HG02970 (cell line): ENCODE results near the gene MAP2K6.
A peak's percentile ranks its signal among the peaks of the same experiment; 100 is the strongest.

Experiments
- ATAC-seq: cut with Tn5 transposase; IDR thresholded peaks from one replicate; pipeline ENCODE4 v1.9.1; 2021; ENCODE audit warnings: mild to moderate bottlenecking, moderate library complexity, moderate number of reproducible peaks; ENCODE audit not compliant: unreplicated experiment, low FRiP score

The MAP2K6 gene

GRCh38 chr17:69485901-69486643, 71.6 kb downstream of the MAP2K6 start:
- ATAC-seq: no peak

GRCh38 chr17:69486779-69487637, 72.5 kb downstream of the MAP2K6 start:
- no peak for ATAC-seq

DNA sequence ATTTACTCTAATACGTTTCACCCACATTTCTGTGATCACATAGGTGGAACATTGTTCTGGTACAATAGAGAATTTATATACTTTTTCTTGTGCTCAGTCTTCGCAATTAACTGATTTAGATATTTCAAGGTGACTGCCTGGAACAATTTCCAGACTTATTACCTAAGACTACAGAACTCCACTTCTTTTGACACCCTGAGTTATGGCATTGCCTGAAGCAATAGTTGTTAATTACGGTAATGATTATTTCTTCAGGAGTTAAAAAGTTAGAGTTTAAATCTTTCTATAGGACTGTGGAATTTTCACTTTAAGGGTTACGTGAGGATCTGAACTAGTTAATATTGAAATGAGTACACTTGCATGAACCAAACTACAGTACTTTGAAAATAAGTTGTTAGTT, 74.8 kb downstream of the MAP2K6 start:
- ATAC-seq: no peak

DNA sequence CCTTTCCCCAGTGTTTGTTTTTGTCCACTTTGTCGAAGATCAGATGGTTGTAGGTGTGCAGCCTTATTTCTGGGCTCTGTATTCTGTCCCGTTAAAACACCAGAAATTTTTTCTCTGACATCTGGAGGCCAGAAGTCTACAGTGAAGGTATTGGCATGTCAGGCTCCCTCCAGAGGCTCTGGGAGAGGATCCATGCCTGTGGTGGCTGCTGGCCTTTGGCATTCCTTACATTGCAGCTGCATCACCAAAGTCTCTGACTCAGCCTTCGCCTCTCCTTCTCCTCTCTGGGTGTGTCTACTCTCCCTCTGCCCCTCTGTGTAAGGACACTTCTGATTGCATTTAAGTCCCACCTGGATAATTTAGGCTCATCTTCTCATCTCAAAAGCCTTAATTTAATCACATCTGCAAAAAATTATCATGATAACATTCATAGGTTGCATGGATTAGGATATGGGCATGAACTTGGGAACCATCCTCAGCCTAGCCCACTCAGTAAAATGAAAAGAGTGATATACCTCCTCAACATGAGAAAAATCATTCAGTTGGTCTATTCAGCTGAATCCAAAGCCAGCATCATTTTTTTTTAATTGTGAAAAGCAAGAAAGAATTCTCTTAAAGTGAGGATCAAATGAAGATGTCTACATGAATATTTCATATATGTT, 78.0 kb downstream of the MAP2K6 start:
- no peak for ATAC-seq

- no peak for ATAC-seq
These were observed 81.3 kb downstream of the MAP2K6 start for GRCh38 chr17:69495787-69496186.

GRCh38 chr17:69497161-69497560, 82.7 kb downstream of the MAP2K6 start:
- no peak for ATAC-seq

GRCh38 chr17:69499318-69499717, 84.8 kb downstream of the MAP2K6 start:
- no peak for ATAC-seq

GRCh38 chr17:69500911-69501429, 86.5 kb downstream of the MAP2K6 start:
- ATAC-seq: no peak

DNA sequence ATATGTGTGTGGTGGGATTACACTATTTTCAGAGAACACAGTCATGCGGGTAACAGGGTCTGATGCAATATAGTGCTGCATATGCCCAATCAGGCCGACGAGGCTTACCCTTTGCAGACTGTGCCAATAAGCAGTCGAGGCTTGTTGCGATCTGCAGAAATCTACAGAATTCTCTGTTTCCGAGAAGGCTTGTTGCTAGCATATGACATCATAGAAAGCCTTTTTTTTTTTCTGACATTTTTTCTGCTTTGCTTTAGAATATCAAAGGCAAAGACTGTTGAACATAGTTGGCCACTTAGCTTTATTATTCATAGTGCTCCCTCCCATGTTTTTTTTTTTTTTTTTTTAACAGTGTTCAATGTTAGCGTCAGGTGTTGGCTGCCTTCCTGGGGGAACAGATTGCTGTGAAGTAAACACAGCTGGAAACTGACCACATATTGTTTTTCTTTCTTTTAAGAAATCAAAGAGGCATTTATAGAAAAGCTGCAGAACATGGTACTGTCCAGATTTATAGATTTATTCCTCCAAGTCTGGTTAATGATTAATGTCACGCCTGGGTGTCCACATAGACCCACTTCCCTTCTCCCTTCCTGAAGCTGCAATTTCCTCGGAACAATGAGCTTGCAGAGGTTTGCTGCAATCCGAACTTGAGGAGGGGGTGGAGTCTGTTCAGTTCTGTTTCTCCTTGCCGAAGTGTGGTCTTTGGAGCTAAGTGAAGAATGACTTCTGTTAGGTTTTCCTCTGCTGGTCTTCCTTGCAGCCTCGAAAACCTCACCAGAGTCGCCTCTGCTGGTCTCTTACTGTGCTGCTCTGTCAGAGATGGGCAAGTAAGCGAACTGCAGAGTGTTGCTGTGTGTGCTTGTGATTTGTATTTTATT, 87.3 kb downstream of the MAP2K6 start:
- no peak for ATAC-seq

GRCh38 chr17:69503711-69504110, 89.2 kb downstream of the MAP2K6 start:
- ATAC-seq: peak; percentile 84

DNA sequence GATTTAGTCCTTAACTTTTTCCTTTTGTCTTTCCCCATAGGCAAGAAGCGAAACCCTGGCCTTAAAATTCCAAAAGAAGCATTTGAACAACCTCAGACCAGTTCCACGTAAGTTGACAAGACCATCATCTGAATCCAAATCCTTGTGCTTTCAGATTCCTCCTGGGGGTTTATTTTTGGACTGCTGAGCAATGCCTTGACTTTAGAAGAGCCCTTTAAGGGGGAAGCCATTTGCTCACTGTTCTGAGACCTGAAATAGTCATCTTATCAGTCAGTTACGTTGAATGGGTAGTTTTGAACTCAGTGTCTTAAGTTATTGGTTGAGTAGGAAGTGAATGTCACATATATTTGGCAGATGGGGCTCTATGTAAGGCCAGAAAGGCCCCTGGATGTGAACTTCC, 91.2 kb downstream of the MAP2K6 start:
- ATAC-seq: no peak

GRCh38 chr17:69506489-69506888, 92.0 kb downstream of the MAP2K6 start:
- no peak for ATAC-seq

DNA sequence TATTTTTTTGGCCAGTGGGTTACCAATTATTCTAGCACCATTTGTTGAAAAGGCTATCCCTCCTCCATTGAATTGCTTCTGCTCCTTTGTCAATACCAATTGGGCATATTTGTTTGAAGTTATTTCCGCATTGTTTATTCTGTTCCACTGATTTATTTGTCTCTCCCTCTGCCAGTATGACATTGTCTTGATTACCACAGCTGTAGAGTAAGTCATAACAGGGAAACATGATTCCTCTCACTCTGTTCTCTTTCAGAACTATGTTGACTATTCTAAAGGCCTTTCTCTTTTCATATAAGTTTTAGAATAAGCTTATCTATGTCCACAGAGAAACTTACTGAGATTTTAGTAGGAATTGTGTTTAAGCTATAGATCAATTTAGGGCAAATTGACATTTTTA, 94.3 kb downstream of the MAP2K6 start:
- ATAC-seq: no peak

GRCh38 chr17:69511250-69511649, 96.8 kb downstream of the MAP2K6 start:
- no peak for ATAC-seq

DNA sequence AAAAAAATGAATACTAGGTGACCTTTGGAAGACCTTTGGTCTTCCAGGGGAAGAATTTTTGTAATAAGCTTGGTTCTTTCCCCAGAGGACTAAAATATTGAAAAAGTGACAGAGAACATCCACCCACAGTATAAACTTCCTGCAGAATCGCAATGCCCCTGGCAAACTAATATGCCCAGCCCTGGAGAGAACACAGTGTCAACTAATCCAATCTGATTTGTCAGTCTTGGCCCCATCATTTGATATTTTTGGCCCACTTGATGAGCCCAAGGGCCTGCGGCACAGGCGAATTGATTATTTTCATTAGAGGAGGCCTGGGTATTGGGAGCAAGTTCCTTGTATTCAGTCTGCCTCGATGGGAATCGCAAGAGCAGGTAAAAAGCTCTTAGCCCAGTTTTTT, 98.4 kb downstream of the MAP2K6 start:
- no peak for ATAC-seq

DNA sequence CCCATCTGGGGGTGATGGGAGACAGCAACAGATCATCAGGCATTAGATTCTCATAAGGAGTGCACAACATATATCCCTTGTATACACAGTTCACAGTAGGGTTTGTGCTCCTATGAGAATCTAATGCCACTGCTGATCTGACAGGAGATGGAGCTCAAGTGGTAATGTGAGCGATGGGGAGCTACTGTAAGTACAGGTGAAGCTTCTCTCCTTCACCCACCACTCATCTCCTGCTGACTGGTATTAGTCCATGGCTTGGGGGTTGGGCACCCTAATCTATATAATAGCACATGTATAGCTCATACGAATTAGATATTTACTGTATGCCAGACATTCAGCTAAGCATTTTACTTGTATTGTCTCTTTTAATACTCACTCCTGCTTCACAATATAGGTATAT, 101.7 kb downstream of the MAP2K6 start:
- ATAC-seq: no peak

DNA sequence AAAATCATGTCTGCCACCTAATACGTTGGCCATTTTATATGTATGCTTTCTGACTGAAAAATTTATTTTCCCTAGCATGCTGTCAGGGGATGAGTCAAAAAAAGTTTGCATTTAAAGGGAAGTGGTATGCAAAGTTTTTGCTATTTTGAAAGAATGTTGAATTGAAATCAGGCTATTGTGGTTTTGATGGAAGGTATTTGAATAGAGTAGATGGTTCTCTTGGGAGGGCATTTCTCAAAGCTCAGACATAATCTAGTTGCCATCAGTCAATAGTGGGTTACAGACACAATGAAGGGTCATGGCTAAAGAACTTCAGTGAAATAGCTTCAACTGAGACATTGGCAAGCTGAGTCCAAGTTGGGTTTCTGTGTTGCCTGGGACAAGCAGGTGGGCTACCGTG, 102.4 kb downstream of the MAP2K6 start:
- no peak for ATAC-seq

DNA sequence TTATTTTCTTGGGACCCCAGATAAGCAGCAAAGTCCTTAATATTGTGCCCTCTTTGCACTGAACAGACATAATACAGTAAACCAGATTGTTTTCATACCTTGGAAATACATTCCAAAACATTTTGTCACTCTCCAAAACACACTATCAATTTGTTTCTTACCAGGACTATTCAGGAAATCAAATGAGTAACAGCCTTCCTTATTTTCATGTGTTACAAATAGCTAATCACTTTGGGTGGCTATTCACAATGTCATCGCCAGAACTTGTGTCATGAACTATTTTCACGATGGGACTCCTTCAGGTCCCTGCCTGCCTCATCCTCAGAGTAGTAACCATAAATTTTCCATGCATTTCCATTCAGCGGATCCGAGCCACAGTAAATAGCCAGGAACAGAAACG, 104.5 kb downstream of the MAP2K6 start:
- ATAC-seq: no peak

GRCh38 chr17:69523244-69523861, 108.9 kb downstream of the MAP2K6 start:
- ATAC-seq: no peak

DNA sequence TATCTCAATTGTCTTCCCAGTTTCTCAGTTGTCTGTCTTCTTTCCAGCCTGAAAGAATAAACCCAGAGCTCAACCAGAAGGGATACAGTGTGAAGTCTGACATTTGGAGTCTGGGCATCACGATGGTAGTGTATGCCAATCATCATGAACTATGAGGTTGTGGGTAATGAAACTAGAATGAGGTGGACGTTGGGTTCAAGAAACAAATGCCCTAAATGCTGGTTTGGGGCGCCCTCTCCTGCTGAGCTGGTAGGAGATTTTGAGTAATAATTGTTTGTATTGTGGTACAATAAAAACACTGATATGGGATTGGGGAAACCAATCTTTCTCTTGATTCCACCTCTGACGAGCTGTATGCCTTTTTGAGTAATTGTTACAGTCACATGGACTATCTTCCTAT, 110.4 kb downstream of the MAP2K6 start:
- ATAC-seq: no peak
